Measurements from ENCODE around the gene ECHS1.
"Not testable (repeated sequence)": the region's sequence is repeated elsewhere in the genome, so short reads cannot be mapped to it uniquely, and the experiment has no call there.

ECHS1 gene

GRCh38 chr10:133378251-133379096 lies 5.3 kb upstream of the ECHS1 start:
- DNase-seq (ENCODE audit: low read depth) = peak; percentile 48

GRCh38 chr10:133377818-133378250 lies 4.7 kb upstream of the ECHS1 start:
- DNase-seq (ENCODE audit: low read depth) = no peak

- DNase-seq (ENCODE audit: low read depth) = no peak
Measured at GRCh38 chr10:133377025-133377817, 4.1 kb upstream of the ECHS1 start.

DNA sequence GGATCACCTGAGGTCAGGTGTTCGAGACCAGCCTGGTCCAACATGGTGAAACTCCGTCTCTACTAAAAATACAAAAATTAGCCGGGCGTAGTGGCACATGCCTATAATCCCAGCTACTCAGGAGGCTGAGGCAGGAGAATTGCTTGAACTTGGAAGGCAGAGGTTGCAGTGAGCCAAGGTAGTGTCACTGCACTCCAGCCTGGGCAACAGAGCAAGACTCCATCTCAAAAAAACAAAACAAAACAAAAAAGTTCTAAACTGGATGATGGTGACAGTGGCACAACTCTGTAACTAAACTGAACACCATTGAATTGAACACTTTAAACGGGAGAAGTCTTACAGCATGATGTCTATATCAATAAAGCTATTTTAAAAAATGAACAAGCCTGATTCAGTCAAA lies 3.0 kb upstream of the ECHS1 start:
- not testable (repeated sequence) for DNase-seq (ENCODE audit: low read depth)

- no peak for DNase-seq (ENCODE audit: low read depth)
Measured at GRCh38 chr10:133375357-133376115, 2.4 kb upstream of the ECHS1 start.

DNA sequence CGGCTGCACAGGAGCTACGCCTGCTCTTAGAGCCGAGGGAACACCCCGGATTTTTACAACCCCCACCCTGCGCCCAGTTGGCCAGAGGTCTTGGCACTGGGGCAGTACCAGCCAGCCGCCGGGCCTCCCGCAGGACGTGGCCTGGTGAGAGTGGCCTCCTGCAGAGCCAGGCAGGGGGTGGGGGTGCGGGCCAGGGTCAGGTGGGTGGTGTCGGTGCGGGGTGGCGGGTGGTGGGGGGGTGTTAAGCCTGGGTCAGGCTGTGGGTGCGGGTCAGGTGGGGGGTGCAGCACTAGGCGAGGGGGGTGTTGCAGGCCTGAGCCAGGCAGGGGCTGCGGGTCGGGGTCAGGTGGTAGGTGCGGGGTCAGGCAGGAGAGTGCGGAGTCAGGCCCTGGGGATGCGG lies 647 bp downstream of the ECHS1 start:
- no peak for DNase-seq (ENCODE audit: low read depth)

DNA sequence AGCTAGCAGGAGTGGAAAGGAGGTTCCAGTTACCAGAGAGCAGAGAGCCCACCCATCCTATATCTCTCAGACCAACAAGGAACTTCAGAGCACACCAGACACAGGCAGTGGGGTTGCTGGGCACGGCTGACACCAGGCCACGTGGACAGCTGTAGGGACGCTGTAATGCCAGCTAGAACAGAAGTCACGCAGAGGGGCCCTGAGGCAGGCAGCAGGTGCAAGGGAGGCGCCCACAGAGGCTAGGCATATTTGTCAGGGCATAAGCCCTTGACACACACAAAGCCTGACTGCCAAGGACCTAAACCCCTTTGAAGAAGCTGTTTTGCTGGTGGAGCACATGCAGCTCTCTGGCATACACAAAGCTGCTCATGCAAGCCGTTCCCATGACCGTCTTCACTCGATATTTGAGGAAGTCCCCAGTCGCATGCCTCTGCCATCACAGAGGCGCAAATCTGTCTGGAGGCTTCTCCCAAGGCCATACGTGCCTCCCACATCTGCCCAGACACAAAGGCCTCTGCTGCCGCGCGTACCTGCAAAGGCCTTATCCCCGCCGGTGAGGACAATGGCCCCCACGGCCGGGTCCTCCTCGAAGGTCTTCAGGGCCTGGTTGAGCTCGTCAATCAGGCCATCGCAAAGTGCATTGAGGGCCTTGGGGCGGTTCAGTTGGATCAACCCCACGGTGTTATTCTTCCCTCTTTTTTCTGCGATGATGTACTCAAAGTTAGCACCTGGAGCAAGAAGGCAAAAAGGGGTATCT lies 2.9 kb downstream of the ECHS1 start:
- DNase-seq (ENCODE audit: low read depth) = no peak

DNA sequence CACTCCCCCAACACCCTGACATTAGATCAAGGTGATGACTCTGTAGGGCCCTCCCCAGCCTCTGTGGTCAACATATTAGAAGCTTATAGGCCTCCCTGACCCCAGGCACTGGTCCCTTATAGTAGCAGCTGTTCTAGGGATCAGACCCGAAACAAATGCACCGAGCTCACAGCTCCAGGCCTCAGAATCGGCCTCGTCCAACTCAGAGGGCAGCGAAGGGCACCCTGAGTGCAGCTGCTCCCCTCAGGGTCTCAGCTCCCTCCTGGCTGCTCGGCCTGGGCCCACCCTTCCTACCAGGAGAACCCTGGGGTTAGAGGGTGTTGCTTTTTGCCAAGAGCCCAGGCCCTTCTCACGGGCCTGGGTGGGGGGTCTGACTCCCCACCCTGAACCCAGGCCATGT lies 5.0 kb downstream of the ECHS1 start:
- DNase-seq (ENCODE audit: low read depth) = no peak

DNA sequence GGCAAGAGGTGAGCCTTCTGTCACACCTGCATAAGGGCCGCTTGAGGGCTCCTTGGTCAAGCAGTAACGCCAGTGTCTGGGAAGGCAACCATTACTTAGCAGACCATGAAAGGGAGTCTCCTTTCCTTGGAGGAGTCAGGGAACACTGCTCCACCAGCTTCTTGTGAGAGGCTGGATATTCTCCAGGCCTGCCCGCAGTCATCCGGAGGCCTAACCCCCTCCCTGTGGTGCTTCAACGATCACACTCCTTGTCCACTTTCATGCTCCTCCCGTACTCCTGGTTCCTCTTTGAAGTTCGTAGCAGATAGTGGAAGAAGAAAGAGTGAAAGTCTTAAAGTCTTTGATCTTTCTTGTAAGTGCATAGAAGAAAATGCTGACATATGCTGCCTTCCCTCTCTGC lies 5.7 kb downstream of the ECHS1 start:
- not testable (repeated sequence) for DNase-seq (ENCODE audit: low read depth)

DNA sequence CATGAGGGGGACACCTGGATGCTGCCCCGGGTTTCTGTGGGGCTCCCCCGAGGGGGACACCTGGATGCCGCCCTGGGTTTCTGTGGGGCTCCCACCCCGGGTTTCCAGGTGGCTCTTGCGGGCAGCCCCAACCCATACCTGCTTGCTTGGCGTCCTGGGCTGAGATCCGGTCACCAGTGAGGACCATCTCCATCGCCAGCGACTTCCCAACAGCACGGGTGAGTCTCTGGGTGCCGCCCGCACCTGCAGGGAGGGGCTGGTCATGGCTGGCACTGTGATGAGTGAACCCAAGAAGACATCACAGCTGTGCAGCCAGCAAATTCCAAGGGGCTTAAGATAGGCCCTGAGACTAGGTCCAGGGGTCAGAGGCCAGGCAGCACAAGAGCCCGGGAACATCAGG lies 6.4 kb downstream of the ECHS1 start:
- no peak for DNase-seq (ENCODE audit: low read depth)

- DNase-seq (ENCODE audit: low read depth) = no peak
Measured at GRCh38 chr10:133366130-133366478, 7.0 kb downstream of the ECHS1 start.

DNA sequence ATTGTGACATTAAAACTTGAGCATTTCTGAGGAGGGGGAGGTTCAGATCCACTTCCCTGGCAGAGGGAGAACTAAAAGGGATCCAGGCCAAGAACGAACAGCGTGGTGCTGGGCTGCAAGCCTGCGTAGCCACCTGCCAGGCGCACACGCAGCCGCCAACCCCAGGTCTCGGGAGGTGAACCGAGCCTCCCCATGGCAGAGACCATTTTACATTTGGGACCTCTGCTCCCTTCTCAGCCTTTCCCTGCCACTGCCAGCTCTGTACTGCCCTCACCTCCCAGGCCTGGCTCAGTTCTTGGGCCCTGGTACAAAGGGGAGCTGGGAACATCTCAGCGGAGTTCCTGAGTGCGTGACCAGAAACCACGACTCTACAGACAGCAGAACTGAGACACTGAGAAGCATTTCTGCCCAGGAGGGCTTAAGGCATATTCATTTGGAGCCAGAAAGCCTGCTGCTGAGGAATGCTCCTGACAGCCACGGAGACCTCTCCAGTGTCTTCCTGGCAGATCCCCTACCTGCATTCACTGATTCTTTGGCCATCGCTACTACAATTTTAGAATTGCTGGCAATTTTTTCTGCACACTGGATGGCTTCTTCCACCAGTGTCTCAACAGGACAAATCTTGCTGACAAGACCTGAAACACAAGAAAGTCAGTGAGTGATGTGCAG lies 7.6 kb downstream of the ECHS1 start:
- DNase-seq (ENCODE audit: low read depth) = no peak

DNA sequence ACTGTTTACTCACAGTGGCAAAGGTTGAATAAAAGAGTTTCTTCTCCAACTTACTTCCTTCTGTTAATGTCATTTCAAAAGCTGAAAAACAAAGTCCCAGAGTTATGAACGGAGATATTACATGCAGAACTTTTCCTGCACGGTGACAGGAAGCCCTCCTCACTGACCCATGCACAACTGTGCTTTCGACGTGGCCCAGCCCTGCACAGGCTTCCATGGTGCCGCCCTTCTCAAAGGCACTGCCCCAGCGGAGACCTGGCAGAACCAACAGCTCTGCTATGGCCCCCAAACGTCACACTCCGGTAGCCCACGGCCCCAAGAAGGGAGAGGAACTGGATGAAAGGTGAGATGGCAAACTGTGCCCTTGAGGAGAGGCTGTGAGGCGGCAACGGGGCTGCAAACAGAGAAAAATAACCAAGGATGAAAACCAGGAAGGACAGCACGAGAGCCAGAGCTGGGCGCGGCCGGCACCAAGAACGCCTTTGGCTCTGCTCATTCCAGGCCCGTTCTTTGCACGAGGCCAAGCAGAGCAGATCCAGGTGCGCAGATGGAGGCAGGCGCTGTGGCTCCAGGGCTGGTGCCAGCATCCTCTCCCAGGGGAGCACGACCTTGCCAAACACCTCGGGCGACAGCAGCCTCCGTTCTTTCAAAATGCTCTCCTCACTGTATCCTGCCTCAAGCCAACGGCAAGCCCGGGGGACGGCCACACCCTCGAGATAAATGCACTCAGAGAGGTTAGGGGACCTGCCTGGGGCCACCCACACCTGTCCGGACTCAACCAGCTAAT lies 8.3 kb downstream of the ECHS1 start:
- DNase-seq (ENCODE audit: low read depth) = no peak

GRCh38 chr10:133362846-133363245 lies 10.3 kb downstream of the ECHS1 start:
- DNase-seq (ENCODE audit: low read depth) = no peak

GRCh38 chr10:133361773-133362441 lies 11.2 kb downstream of the ECHS1 start:
- DNase-seq (ENCODE audit: low read depth) = no peak

DNA sequence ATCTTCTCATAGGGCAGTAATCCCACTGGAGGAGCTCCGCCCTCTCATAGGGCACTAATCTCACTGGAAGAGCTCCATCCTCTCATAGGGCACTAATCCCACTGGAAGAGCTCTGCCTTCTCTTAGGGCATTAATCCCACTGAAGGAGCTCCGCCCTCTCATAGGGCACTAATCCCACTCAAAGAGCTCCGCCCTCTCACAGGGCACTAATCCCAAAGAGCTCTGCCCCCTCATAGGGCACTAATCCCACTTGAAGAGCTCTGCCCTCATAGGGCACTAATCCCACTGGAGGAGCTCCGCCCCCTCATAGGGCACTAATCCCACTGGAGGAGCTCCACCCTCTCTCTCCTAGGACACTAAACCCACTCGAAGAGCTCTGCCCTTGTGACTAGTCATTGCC lies 11.9 kb downstream of the ECHS1 start:
- DNase-seq (ENCODE audit: low read depth) = no peak

DNA sequence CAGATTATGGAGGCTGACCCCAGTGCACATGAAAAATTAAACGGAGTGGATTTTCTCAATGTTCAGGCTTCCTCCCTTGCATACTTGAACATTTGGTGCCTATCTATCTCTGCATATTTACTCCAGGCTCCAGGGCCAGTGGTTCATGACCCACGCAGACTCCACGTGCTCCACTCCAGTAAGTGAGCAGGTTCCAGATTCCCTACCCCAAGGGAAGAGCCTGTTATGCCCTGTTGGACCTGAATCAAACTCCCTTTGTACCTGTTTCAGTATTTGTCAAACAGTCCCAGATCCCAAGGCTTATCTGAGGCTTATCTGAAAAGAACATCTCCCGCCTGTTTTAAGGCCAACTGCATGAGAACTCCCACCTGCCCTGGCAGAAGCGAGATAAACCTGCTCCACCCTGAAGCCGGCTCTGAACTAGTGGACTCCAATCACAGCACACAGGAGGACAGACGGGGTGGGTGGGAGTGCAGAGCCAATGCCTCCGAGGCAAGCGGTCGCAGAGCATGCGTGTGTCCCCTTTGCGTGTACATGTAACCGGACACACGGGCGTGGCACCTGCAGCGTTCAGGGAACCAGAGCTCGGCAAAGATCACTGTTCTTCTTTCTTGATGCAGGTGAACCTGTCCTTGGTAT lies 13.1 kb downstream of the ECHS1 start:
- DNase-seq (ENCODE audit: low read depth) = no peak

DNA sequence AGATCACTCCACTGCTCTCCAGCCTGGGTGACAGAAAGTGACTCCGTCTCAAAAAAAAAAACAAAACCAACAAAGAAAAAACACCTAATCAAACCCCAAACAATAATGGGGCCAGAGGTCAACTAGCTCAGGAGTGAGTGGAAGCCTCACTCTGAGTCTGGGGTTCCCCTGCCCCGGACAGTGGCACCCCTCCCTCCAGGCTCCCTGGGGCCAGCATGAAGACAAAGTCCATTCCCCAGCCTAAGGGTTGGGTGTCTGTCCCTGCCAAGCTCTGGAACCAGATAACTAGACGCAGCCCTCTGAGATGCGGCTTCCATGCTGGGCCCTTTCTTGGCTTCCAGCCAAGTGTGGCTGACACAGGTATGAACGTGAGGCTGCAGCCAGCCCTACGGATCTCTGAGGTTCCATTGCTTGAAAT lies 13.6 kb downstream of the ECHS1 start:
- DNase-seq (ENCODE audit: low read depth) = no peak

DNA sequence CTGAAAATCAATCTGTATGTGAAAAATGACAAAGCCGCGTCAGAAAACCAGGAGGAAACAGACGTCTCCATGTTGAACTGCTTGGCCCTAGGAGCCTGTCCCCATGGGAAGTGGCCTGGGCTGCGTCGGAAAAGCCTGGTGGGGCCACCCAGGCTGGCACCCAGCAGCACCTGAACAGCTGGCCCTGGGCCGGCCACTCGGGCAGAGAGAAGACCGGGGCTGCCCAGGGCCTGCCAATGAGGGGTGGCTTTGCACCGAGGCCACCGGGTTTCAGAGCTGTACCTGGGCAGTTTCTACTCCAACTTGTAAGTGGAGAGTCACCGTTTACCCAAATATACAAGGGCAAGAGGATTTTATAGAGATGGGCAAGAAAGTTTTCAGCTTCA lies 14.2 kb downstream of the ECHS1 start:
- DNase-seq (ENCODE audit: low read depth) = no peak
